Measurements from ENCODE around the gene PCSK9. TPM values are rescaled to one million over a fixed set of nuclear protein-coding genes. Genes with fewer than 3 reads are reported as not detected.

The PCSK9 gene
- total RNA-seq, 2 donors from 2014 or later: not detected

- H3K27me3 Mint-ChIP-seq (ENCODE audit: low read depth): no peaks in the 10 kb centered on the region
- peak overlapping the region; percentile 53 for H3K27ac Mint-ChIP-seq
- no peak overlapping the region for H3K4me3 Mint-ChIP-seq
- H3K36me3 Mint-ChIP-seq (ENCODE audit: insufficient read depth in 2 of 2): peaks cover 0 to under 1% of the 10 kb centered on the region in 2 donors
- peaks cover 13% of the 10 kb centered on the region for H3K4me1 Mint-ChIP-seq (ENCODE audit: low read depth)
- no peak for DNase-seq
- ATAC-seq (replicated peaks in 1 of 2): no peak
- no peaks in the 10 kb centered on the region for H3K9me3 Mint-ChIP-seq
These were observed 22.5 kb downstream of the PCSK9 start for GRCh38 chr1:55061706-55062321.

- H3K4me3 Mint-ChIP-seq: no peak overlapping the region
- H3K27me3 Mint-ChIP-seq (ENCODE audit: low read depth): no peaks in the 10 kb centered on the region
- no peak for DNase-seq
- H3K36me3 Mint-ChIP-seq (ENCODE audit: insufficient read depth in 2 of 2): peaks cover 2 to 4% of the 10 kb centered on the region in 2 donors
- H3K4me1 Mint-ChIP-seq (ENCODE audit: low read depth): peaks cover 13% of the 10 kb centered on the region
- no peak overlapping the region for H3K27ac Mint-ChIP-seq
- no peaks in the 10 kb centered on the region for H3K9me3 Mint-ChIP-seq
- ATAC-seq (replicated peaks in 1 of 2): no peak
These were observed 23.6 kb downstream of the PCSK9 start for GRCh38 chr1:55062801-55063576.

GRCh38 chr1:55063577-55063942 is 24.2 kb downstream of the PCSK9 start:
- Mint-ChIP-seq H3K27ac (no peak overlapping the region), H3K27me3 (ENCODE audit: low read depth) (no peaks in the 10 kb centered on the region), H3K9me3 (no peaks in the 10 kb centered on the region), H3K36me3 (ENCODE audit: insufficient read depth in 2 of 2) (peaks cover 2 to 8% of the 10 kb centered on the region in 2 donors), H3K4me3 (no peak overlapping the region), H3K4me1 (ENCODE audit: low read depth) (peaks cover 13% of the 10 kb centered on the region)
- ATAC-seq (replicated peaks in 1 of 2) (no peak), DNase-seq (no peak)

- H3K4me3 Mint-ChIP-seq: no peak overlapping the region
- peaks cover 13% of the 10 kb centered on the region for H3K4me1 Mint-ChIP-seq (ENCODE audit: low read depth)
- ATAC-seq (replicated peaks in 1 of 2) (no peak), DNase-seq (no peak)
- no peaks in the 10 kb centered on the region for H3K27me3 Mint-ChIP-seq (ENCODE audit: low read depth)
- H3K27ac Mint-ChIP-seq: no peak overlapping the region
- H3K36me3 Mint-ChIP-seq (ENCODE audit: insufficient read depth in 2 of 2): peaks cover 5 to 13% of the 10 kb centered on the region in 2 donors
- no peaks in the 10 kb centered on the region for H3K9me3 Mint-ChIP-seq
These were observed 24.8 kb downstream of the PCSK9 start for GRCh38 chr1:55064071-55064581.

GRCh38 chr1:55064861-55065263 is 25.5 kb downstream of the PCSK9 start:
- Mint-ChIP-seq H3K4me1 (ENCODE audit: low read depth) (peaks cover 13% of the 10 kb centered on the region), H3K36me3 (ENCODE audit: insufficient read depth in 2 of 2) (peaks cover 8 to 16% of the 10 kb centered on the region in 2 donors), H3K4me3 (no peak overlapping the region), H3K27ac (no peak overlapping the region), H3K9me3 (no peaks in the 10 kb centered on the region), H3K27me3 (ENCODE audit: low read depth) (no peaks in the 10 kb centered on the region)
- ATAC-seq (replicated peaks in 1 of 2) (no peak), DNase-seq (no peak)

GRCh38 chr1:55065648-55066047 is 26.3 kb downstream of the PCSK9 start:
- H3K9me3 Mint-ChIP-seq: no peaks in the 10 kb centered on the region
- H3K27me3 Mint-ChIP-seq (ENCODE audit: low read depth): no peaks in the 10 kb centered on the region
- H3K27ac Mint-ChIP-seq: no peak overlapping the region
- peaks cover 5% of the 10 kb centered on the region for H3K4me1 Mint-ChIP-seq (ENCODE audit: low read depth)
- no peak overlapping the region for H3K4me3 Mint-ChIP-seq
- DNase-seq (no peak), ATAC-seq (replicated peaks in 1 of 2) (no peak)
- peaks cover 14 to 24% of the 10 kb centered on the region in 2 donors for H3K36me3 Mint-ChIP-seq (ENCODE audit: insufficient read depth in 2 of 2)

- ATAC-seq (replicated peaks in 1 of 2) (no peak), DNase-seq (no peak)
- H3K9me3 Mint-ChIP-seq: no peaks in the 10 kb centered on the region
- peaks cover 6% of the 10 kb centered on the region for H3K4me1 Mint-ChIP-seq (ENCODE audit: low read depth)
- peaks cover 23 to 30% of the 10 kb centered on the region in 2 donors for H3K36me3 Mint-ChIP-seq (ENCODE audit: insufficient read depth in 2 of 2)
- H3K4me3 Mint-ChIP-seq: no peak overlapping the region
- no peak overlapping the region for H3K27ac Mint-ChIP-seq
- H3K27me3 Mint-ChIP-seq (ENCODE audit: low read depth): no peaks in the 10 kb centered on the region
These were observed 27.9 kb downstream of the PCSK9 start for GRCh38 chr1:55067022-55067778.

GRCh38 chr1:55067914-55068313 is 28.6 kb downstream of the PCSK9 start:
- ATAC-seq (replicated peaks in 1 of 2) (no peak), DNase-seq (no peak)
- Mint-ChIP-seq H3K27me3 (ENCODE audit: low read depth) (no peaks in the 10 kb centered on the region), H3K27ac (no peak overlapping the region), H3K4me1 (ENCODE audit: low read depth) (peaks cover 13% of the 10 kb centered on the region), H3K36me3 (ENCODE audit: insufficient read depth in 2 of 2) (peaks cover 23 to 33% of the 10 kb centered on the region in 2 donors), H3K9me3 (no peaks in the 10 kb centered on the region), H3K4me3 (no peak overlapping the region)

GRCh38 chr1:55068638-55069037 is 29.3 kb downstream of the PCSK9 start:
- Mint-ChIP-seq H3K4me1 (ENCODE audit: low read depth) (peaks cover 20% of the 10 kb centered on the region), H3K9me3 (no peaks in the 10 kb centered on the region), H3K36me3 (ENCODE audit: insufficient read depth in 2 of 2) (peaks cover 23 to 36% of the 10 kb centered on the region in 2 donors), H3K27ac (peak overlapping the region; percentile 39), H3K27me3 (ENCODE audit: low read depth) (no peaks in the 10 kb centered on the region), H3K4me3 (no peak overlapping the region)
- DNase-seq (no peak), ATAC-seq (replicated peaks in 1 of 2) (no peak)

- Mint-ChIP-seq H3K9me3 (no peaks in the 10 kb centered on the region), H3K4me3 (no peak overlapping the region), H3K27ac (peak overlapping the region; percentile 3), H3K27me3 (ENCODE audit: low read depth) (no peaks in the 10 kb centered on the region), H3K4me1 (ENCODE audit: low read depth) (peaks cover 27% of the 10 kb centered on the region), H3K36me3 (ENCODE audit: insufficient read depth in 2 of 2) (peaks cover 23 to 37% of the 10 kb centered on the region in 2 donors)
- ATAC-seq (replicated peaks in 1 of 2): no peak
- no peak for DNase-seq
These were observed 29.9 kb downstream of the PCSK9 start for GRCh38 chr1:55069280-55069679.

GRCh38 chr1:55070293-55071164 is 31.2 kb downstream of the PCSK9 start:
- Mint-ChIP-seq H3K4me3 (no peak overlapping the region), H3K27me3 (ENCODE audit: low read depth) (no peaks in the 10 kb centered on the region), H3K27ac (no peak overlapping the region), H3K4me1 (ENCODE audit: low read depth) (peaks cover 27% of the 10 kb centered on the region), H3K36me3 (ENCODE audit: insufficient read depth in 2 of 2) (peaks cover 24 to 41% of the 10 kb centered on the region in 2 donors), H3K9me3 (no peaks in the 10 kb centered on the region)
- no peak for ATAC-seq (replicated peaks in 1 of 2)
- DNase-seq: no peak

GRCh38 chr1:55071477-55071876 is 32.1 kb downstream of the PCSK9 start:
- no peak for DNase-seq
- ATAC-seq (replicated peaks in 1 of 2): no peak
- Mint-ChIP-seq H3K9me3 (no peaks in the 10 kb centered on the region), H3K4me3 (no peak overlapping the region), H3K36me3 (ENCODE audit: insufficient read depth in 2 of 2) (peaks cover 24 to 42% of the 10 kb centered on the region in 2 donors), H3K4me1 (ENCODE audit: low read depth) (peaks cover 27% of the 10 kb centered on the region), H3K27ac (peak overlapping the region; percentile 83), H3K27me3 (ENCODE audit: low read depth) (no peaks in the 10 kb centered on the region)

Measured in activated T-cell treated with anti-CD3 and anti-CD28 coated beads, Interleukin-2, amount 50 U/mL, for 72 hours (primary cell).